AG10803 (cell line): ENCODE data around the gene SH2D6.

ENCODE experiments used
- DNase-seq: peaks from one replicate; pipeline ENCODE4 v3.0.0; 2010; ENCODE audit warnings: low read depth
- H3K4me3 ChIP-seq: 2 replicates; pipeline ENCODE4 v1.5.1; 2011; ENCODE audit warnings: mild to moderate bottlenecking, low read length, control low read depth
- TF ChIP-seq, protein P1 (sequence below): conservative IDR thresholded peaks from 2 replicates; pipeline ENCODE4 v1.5.1; 2011; ENCODE audit warnings: mild to moderate bottlenecking, low read length, control low read depth, inconsistent platforms

Gene SH2D6

DNA sequence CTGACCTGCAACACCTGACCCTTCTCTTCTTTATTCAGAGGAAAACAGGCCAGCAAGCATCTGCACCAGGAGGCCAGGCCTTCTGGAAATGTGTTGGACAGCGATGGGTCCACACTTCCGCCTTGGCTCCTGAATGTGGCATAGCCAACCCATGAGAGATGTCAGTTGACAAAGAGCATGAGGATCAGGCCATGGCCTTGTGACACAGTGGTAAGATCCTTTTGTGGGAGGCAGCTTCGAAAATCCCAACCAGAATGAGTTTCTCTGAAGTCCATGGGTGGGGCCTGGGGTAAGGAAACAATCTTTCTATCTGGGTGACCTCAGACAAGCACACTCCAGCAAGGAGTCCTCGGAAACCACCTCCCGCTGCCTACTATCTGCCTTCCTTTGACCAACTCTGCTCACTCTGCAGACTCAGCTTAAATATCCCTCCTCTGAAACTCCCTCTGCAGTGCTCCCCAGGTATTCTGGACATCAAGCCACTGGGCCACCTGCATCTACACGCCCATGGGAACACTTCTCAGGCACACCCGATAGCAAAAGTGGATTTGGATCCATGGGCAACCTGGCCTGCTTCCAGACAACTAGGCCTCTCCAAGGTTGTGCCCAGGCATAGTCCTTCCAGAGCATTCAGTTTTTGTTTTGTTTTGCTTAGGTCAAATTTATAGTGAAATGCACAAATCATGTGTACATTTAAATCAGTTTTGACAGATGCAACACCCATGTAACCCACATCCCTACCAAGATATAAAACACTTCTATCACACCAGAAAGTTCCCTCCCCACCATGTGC lies 3.6 kb upstream of the SH2D6 start:
- no peak overlapping the region for H3K4me3 ChIP-seq
- TF ChIP-seq, protein P1, sequence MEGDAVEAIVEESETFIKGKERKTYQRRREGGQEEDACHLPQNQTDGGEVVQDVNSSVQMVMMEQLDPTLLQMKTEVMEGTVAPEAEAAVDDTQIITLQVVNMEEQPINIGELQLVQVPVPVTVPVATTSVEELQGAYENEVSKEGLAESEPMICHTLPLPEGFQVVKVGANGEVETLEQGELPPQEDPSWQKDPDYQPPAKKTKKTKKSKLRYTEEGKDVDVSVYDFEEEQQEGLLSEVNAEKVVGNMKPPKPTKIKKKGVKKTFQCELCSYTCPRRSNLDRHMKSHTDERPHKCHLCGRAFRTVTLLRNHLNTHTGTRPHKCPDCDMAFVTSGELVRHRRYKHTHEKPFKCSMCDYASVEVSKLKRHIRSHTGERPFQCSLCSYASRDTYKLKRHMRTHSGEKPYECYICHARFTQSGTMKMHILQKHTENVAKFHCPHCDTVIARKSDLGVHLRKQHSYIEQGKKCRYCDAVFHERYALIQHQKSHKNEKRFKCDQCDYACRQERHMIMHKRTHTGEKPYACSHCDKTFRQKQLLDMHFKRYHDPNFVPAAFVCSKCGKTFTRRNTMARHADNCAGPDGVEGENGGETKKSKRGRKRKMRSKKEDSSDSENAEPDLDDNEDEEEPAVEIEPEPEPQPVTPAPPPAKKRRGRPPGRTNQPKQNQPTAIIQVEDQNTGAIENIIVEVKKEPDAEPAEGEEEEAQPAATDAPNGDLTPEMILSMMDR: no peak
- DNase-seq: no peak

DNA sequence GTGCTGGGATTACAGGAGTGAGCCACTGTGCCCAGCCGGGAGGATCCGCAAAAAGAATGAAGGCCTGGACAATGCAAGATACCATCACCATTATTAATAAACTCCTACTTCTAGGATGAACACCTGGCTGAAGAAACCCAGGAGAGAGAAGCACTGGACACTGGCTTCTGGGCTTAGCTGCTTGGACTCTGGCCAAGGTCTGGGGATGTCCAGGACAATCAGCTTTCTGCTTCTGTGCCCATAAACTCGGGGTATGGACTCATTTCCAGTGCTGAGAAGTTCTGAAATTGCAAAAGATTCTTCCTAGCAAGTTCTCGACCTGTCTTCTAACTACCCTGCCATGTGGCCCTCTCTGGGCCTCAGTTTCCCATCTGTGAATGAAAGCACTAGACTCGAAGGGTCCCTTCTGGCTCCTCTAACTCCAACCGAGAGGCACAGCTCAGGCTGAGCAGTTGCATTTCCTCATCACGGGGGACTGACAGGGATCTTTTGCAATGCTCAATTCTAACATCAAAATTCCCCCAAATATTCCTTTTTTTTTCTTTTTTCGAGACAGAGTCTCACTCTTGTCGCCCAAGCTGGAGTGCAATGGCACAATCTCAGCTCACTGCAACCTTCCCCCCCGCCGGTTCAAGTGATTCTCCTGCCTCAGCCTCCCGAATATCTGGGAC lies 2.4 kb upstream of the SH2D6 start:
- no peak overlapping the region for H3K4me3 ChIP-seq
- no peak for DNase-seq
- TF ChIP-seq, protein P1: no peak

DNA sequence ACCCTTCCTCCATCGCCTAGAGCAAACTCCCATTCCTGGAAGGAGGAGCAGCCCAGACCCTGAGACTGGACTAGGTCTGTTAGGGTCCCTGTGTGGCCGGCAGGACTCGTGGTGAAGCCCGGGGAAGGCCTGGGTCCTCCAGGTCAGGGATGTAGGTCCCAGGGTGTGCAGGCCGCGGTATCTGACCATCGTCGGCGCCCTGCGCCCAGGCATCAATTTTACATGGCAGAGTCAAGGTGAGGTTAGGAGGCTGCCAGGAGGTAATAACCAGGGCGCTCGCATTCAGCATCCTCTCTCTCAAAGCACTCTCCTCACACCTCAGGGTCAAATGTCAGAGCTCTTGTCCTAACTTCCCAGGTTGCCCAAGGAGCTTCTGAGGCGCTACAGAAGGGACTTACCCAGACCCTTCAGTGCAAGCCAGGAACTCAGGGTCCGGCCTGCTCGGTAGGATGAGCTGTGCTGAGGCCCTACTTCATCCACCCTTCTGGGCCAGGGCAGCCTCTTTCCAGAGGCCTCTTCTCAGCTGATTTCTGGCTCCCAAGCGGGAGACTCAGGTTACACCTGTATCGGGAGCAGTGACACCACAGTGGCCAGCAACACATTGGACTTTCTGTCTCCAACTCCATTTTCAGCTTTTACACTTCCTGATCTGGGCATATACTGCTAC lies 628 bp downstream of the SH2D6 start:
- no peak for DNase-seq

DNA sequence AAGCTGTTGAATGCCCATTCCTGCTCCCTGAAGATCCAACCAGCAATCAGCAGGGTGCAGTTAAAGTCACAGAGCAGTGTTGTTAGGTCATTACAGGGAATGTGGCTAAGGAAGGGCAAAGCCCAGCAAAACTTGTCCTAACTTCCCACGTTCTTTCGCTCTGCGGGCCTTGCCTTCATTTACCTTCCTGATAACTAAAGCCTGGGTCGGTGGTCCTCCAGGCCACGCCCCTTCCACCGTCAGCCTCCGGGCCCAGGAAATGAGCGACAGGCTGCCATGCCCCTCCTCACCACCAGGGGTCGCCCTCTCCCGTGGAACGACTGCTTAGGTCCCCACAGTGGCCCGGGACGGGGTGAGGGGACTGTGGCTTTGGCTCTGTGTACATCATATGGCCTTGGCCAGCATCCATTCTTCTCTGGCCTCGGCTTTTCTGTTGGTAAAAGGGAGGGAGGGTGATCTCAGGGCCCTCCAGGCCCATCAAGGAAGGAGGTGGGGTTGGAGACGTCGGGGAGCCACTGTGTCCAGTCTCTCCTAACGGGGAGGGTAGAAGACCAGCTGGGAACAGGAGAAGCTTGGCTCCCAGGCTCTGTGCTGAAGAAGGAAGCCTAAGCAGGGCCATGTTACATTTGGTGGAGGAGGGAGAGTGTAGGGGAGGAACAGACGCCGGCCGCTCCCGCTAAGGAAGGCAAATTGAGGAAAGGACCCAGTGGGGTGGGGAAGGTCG lies 2.2 kb downstream of the SH2D6 start:
- peak; percentile 79 for DNase-seq
- TF ChIP-seq, protein P1: peak; percentile 96
- no peak overlapping the region for H3K4me3 ChIP-seq

More for the DNA sequence above, 628 bp downstream of the SH2D6 start:
- H3K4me3 ChIP-seq: peak overlapping the region; percentile 80
- TF ChIP-seq, protein P1: no peak

DNA sequence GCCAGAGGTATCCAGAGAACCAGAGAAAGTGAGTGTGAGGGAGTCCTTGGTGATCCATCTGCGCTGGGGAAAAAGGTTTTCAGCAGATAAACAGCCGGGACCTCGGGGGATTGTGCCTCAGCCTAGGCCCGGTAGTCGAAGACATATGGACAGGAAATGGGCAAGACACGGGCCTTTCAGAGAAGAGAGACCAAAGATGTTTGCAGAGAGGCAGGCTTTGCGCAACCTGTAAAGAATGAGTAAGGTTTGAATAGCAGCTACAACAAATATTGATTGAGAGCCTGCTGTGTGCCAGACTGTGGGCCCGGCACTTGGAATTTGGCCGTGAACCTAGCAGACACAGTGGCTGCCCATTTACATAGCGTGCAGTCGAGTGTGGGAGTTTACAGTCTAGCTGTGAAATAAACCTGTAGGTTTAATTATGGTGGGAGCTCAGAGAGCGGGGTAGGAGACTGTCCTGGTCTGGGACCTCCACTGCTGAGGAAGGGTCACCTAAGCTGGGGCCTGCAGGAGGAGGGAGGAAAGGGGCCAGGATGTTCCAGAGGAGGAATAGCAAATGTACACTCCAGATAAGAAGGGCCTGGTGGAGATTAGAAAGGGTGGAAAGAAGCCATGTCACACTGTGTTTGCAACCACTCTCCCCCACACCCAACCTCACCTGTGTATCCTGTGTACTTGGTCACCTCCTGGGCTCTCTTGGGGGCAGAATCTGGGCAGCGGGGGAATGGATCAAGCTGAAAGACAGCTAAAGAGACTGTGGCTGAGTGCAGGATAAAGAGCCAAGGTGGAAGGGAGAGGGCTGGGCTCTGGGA lies 3.0 kb downstream of the SH2D6 start:
- peak; percentile 74 for DNase-seq
- TF ChIP-seq, protein P1: no peak
- H3K4me3 ChIP-seq: no peak overlapping the region

DNA sequence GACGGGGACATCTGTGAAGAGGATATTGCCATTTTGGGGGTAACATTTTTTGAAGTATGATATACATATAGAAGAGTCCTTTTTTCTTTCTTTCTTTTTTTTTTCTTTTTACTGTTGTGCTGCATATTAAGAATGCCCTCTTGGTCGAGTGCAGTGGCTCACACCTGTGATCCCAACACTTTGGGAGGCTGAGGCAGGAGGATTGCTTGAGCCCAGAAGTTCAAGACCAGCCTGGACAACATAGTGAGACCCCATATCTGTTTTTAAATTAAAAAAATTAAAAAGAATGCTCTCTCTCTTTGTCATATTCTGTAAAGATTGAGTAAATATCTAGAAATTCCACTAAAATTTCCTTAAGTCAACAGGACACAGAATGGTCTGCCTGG lies 3.6 kb downstream of the SH2D6 start:
- DNase-seq: no peak
- no peak overlapping the region for H3K4me3 ChIP-seq
- TF ChIP-seq, protein P1: no peak
